HS-27A (cell line): Measurements from ENCODE around the gene POTEJ.
"Not testable (repeated sequence)": the region's sequence is repeated elsewhere in the genome, so short reads cannot be mapped to it uniquely, and the experiment has no call there.

ENCODE experiments used
- DNase-seq: peaks from one replicate; pipeline ENCODE4 v3.0.0-alpha.2; 2012; ENCODE audit warnings: low read depth, missing footprints

POTEJ gene

DNA sequence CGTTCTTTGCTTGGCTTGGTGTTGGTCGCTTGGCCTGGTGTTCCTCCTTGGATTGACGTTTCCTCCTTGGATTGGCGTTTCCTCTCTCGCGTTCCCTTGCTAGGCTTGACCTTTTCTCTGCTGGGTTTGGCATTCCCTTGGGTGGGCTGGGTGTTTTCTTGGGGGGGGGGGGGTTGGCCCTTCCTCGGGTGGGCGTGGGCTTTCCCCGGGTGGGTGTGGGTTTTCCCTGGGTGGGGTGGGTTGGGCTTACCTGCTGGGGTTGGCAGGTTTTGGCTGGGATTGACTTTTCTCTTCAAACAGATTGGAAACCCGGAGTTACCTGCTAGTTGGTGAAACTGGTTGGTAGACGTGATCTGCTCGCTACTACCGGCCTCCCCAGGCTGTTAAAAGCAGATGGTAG, at the start of gene POTEJ:
Gene POTEJ (plus strand): TSS at position 301 of the 400 bp plus-strand sequence. CDS start 93 bp downstream, at position 394.
- DNase-seq = not testable (repeated sequence)

DNA sequence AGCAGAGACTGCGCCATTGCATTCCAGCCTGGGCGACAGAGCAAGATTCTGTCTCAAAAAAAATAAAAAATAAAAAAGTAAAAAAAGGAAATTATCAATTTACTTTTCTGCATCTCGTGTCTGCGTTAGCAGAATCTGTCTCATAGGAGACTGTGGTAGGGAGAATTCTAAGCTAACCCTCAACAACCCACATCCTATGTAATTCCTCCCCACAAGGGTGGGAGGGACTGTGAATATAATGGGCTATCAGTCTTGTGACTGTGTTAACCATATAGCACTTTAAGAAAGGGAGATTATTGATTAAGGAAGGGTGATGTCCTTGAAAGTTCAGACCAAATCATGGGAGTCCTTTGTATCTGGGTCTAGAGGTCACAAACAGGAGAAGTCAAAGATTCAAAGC, 45.1 kb upstream of the POTEJ start:
- DNase-seq = not testable (repeated sequence)

DNA sequence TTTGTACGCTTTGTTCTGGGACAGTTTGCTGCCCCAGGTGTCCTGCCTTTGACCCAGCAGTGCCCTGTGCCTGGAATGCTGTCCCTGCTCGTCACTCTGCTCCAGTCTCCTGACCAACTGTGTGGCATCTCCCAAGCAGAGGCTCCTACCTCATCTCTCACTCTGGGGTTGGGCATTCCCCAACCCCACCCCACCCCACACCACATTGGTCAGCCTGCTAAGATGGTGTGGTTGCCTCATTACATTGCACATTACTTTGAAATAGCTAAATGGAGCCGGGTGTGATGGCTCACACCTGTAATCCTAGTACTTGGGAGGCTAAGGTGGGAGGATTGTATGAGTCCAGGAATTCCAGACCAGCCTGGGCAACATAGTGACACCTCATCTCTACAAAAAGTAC, 39.3 kb upstream of the POTEJ start:
- not testable (repeated sequence) for DNase-seq

DNA sequence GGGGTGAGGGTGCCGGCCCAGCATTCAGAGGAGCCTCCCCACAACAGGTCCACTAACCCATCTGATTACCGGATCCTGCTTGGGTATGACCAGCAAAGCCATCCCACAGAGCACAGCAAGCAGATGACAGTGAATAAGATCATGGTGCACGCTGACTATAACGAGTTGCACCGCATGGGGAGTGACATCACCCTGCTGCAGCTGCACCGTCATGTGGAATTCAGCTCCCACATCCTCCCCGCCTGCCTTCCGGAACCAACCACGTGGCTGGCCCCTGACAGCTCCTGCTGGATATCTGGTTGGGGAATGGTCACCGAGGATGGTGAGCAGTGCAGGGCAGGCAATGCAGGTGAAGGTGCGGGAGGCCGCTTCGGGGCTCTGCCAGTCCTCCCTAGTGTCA, 37.0 kb upstream of the POTEJ start:
- DNase-seq = not testable (repeated sequence)

DNA sequence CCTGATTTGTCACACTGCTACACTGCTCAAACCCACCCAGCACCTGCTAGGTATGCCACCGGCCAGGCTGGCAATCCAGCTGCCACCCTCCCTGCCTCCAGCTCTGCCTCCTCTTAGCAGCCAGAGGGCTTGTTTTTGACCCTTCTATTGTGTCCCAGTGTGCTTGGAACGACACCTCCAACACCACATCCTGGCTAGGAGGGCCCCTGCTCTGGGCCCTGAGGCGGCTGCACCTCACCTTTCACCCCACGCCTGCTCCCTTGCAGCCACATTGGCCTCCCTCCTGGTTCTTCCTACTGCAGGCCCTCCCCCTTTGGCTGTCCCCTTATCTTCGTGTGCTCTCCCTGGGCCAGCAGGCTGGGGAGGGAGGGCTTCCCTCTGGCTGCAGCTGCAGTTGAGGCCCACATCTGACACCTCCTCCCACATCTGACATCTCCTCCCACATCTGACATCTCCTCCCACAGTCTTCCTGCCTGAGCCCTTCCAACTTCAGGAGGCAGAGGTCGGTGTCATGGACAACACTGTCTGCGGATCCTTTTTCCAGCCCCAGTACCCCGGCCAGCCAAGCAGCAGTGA, 34.9 kb upstream of the POTEJ start:
- DNase-seq = not testable (repeated sequence)

DNA sequence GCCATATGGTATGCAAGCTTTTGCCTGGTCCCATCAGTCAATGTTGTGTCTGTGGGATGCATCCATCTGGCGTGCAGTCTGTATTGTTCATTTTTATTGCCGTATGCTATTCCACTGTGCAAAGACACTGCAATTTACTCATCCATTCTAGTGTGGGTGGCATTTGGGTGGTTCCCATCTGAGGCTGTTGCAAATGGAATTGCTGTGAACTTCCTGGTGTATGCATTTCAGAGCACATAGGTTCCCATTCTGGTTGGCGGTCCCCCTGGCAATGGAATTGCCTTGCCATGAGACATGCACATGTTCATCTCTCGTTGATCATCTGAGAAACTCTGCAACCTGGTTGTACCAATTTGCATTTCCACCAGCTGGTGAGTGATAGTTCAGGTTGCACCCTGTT, 33.7 kb upstream of the POTEJ start:
- DNase-seq = not testable (repeated sequence)

DNA sequence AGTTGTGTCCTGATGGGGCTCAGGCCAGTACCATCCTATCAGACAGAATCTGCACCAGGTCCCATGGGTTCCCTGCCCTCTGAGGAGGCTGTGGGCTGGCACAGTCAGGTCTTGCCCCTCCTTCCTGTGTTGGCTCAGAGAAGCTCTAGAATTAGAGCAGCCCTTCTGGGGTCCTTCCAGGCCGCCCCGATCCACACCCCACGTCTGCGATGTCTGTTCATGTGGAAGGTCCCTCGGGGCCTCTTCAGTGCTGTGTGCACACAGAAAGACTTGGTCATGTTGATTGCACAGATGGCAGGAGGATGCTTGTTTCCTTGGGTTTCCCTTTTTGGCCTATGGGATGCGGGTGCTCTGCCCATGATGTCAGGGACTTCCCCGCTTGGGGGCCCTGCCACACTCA, 32.1 kb upstream of the POTEJ start:
- DNase-seq = not testable (repeated sequence)

DNA sequence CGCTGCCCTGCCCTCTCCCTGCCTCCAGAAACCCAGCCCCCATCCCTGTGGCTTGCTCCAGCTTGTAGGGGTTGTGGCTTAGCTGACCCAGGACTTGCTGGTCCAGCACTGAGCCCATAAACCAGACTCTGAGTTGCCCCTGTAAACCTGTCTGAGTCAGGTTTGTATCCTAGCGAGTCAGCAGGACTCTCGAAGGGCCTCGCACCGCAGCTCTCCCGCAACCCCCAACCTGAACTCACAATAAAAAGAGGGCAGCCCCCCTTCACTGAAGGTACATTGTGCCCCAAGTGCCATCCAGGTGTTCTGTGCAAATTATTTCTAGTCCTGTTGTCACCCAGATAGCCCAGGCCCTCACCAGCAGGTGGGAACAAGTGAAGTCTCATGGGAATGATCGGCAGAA, 29.7 kb upstream of the POTEJ start:
- not testable (repeated sequence) for DNase-seq

DNA sequence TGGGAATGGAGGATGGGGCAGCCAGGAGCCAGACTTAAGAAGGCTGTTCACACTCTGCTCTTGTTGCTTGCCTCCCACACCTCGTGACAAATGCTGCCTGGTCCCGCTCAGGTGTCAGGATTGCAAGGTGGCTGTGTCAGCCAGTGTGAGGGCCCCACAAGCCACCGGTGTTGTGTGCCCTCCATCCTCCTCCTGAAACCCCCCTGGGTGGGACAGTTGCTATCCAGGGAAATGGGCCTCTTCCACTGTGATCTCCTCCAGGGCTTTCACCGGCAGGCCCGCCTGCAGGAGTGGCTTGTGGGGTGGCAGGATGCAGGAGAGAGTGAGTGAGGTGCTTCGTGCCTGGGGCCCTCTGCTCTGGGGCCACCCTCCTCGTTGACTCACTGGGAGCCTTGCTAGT, 28.3 kb upstream of the POTEJ start:
- not testable (repeated sequence) for DNase-seq

DNA sequence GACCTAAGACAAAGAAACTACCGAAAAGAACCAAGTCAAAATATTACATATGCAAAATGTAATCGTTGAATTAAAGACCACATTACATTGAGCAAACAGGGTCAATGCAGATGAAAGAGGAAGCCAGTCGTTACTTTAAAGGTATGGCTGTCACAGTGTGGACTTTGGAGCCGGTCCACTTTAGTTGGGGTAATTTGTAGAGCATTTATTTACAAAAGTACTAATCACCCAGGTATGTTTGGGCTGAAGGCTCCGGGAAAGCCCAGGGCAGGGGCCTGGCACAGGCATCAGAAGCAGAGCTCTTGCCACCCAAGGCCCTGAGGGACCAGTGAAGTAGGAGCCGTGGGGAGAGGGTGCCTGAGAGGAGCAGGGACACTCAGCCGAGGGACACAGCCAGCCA, 27.7 kb upstream of the POTEJ start:
- not testable (repeated sequence) for DNase-seq

DNA sequence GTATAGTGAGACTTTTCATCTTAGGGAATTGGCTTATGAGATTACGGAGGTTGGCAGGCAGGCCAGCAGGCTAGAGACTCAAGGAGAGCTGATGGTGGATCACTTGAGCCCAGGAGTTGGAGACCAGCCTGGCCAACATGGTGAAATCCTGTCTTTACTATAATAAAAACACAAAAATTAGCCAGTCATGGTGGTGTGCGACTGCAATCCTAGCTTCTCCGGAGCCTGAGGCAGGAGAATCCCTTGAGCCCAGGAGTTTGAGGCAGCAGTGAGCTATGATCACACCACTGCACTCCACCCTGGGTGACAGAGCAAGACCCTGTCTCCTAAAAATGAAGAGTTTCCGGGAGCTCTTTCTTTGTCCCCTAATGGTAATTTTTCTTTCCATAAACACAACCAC, 26.5 kb upstream of the POTEJ start:
- DNase-seq = not testable (repeated sequence)

DNA sequence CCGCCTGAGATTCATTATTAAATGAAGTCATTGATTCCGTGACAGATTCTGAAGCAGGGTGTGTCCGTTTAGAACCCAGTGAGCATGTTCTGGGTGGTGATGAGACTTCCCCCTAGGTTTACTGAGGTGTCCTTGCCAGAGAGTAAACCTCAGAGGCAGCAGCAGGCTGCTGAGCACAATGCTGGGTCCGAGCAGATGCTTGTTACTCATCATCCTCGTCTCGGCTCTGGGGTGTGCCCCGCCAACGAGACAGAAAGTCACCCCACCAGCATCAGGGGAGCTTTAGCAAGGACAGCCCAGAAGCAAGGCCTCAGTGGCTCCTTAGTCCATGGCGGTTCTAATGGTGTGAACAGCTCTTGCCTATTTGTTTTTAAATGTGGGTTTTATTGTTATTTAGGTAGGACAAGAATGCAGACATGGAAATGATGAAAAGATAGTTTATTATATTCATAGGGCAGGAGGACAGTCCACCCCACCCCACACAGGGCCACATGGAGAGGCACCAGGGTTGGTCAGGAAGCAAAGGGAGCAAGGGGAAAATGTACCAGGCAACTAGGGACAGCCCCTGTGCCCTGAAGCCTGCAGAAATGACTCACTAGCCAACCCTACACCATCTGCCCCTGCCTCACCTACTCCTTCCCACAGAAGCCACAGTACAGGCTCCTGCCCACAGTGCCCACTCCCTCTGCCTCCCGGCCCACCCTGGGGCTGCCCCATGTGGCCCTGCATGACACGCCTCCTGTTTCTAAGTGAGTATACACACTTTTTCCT, 22.4 kb upstream of the POTEJ start:
- DNase-seq = not testable (repeated sequence)

DNA sequence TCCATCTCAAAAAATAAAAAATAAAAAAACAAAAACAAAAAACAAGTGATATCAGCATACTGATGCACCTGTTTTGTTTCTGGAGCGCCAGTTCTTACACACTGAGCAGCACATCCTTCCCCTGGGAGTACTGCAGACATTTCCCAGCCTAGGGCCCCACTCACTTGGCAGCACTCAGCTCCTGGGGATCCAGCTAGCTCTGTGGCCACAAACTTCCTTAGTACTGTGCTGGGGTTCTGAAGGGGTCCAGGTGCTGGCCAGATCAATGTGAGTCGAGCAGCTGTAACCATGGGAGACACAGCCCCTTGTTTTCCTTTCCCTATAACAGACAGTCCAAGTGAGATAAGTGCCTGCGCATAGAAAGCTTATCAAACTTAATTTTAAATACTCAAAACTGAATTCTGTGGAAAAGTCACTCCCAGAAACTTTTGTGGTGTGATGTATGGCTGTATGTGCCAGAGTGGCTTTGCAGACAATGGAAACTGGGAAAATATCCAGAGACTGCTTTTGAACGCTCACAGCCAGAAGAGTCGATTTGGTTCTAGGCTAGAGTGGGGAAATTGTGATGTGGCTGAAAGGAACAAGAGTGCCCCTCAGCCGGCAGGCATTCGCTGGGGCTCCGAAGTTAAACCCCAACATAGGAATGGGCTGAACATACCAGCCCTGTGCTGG, 20.9 kb upstream of the POTEJ start:
- not testable (repeated sequence) for DNase-seq

DNA sequence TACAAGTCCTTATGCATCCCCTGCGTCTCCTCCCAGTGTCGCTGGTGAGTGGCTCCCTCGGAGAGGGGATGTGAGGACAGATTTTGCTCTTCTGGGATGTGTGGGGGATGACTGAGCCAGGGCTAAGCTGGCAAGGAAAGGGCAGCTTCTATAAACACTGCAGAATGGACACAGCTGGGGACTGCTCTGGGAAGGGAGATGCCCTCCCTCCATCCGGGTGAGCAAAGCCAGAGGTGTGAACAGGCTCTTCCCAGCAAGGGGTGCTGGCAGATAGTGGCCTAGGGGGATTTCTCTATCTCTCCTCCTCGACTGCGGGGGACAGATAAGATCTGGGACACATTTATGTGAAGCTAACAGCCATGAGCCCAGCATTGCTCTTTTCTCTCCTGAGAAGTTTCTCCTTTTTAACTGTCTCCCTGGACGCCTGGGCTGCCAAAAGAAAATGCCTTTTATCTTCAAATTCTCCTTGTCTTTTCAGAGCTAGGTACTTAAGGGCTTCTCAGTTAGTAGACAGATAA, 20.3 kb upstream of the POTEJ start:
- DNase-seq = not testable (repeated sequence)

DNA sequence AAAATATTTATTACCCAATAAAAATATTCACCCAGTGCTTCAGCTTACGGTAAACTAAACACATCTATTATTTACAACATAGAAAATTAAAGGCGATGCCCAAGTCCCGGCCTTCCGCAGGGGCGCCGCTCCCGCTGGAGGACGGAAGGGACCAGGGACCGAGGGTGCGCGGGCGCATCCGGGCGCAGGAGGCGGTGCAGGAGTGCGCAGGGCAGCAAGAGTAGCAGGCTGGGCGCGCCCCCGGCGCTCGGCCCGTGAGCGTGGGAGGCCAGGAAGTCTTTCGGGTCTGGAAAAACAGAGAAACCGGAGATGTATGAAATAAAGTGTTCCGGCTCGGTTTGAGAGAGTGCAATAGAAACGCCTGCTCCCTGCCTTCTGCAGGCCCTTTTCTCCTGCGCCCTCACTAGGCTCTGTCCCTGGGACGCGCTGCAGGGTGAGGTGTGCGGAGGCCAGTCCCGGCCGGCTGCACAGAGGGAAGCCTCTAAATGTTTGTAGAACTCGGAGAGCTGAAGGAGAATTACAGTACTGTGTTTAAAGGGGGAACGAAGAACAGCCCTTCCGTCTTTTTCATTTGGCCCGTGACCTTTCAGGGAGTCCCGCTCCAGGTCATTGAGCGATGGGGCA, 18.3 kb upstream of the POTEJ start:
- not testable (repeated sequence) for DNase-seq

DNA sequence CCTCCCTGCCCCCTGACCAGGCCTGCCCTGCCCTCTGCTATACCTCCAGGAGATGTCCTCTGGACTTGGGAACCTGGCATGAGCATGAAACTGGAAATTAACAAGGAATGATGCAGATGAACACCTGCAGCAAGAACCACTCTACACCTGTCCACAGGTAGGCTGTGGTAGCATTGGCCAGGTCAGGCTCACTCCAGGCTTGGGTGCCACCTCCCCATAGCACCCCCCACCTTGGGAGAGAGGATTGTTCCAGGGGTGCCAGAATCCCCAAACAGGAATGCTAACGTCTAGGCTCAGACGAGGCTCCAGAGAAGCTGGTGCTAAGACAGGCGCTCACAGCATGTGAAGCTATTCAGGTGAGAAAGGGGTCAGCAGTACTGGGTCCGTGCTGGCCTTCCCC, 17.2 kb upstream of the POTEJ start:
- not testable (repeated sequence) for DNase-seq

DNA sequence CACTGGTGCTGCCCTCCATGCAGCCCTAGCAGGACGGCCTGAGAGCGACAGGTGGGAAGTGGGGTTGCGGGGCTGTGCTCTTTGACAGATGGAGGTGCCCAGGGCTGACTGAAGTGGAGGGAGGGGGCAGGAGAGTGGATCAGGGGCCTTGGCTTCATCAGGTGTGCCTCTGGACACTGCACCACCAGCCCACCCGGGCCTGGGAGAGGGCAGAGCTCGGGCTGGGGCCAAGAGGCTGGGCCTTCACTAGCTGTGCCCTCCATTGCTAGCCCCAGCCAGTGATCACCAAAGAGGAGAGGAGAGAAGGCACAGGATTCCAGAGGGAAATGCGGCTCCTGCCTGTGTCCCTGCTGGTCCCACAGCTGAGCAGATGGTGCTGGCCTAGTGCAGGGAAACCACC, 14.5 kb upstream of the POTEJ start:
- not testable (repeated sequence) for DNase-seq

DNA sequence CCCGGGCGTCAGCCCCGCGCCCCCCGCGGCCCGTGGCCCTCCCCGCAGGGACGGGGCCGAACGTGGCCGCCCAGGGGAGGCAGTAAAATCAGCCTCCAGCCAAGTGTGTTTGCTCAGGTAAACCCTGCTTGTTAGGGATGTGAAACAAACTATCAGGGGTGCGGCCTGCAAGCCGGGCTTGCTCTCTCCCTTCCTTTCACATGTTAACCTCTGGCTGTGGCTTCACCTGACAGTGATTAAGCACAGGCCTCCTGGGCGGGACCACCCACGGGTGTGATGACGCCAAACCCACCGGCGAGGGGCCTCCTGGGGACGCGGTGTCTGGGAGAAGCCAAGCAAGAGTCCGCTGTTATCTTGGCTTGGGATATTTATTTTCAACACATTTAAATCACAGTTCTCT, 13.2 kb upstream of the POTEJ start:
- DNase-seq = not testable (repeated sequence)

DNA sequence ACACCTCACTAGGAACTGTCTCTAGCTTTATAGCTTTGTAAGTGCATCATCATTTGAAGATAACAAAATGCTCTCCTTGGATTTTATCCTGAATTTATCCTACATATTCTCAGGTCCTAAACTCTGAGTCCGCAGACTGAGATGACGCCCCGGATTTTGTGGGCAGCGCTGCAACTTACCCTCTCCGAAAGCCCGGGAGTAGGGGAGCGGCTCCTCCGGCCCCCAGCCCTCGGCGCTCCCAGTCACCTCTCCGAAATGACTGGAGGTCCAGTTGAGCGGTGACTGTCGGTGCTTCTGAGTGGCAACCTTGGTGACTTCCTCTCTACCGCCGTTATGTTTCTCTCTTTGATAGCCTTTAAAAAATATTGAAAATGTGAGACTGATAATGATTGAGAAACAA, 12.8 kb upstream of the POTEJ start:
- not testable (repeated sequence) for DNase-seq

DNA sequence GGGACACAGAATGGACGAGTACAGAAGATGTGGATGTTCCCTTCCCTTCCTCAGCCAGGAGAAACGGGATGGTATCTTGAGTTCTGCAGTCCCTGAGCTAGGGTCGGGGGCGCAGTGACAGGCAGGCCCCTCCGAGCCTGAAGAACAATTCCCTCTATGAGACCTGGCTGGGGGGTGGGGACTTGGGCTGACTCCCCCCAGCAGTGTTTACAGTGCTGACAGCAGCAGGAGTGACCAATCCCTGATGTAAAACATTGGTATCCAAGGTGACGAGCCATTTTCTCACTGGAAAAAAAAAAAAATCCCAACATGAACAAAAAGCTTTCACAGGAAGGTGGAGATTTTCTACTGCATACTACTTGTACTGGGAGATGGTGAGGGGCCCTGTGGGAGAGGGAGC, 11.8 kb upstream of the POTEJ start, which contains the start of gene CFC1:
Gene CFC1 (minus strand): TSS at position 183 of the 400 bp plus-strand sequence. CDS start 288 bp downstream, outside the sequence.
- not testable (repeated sequence) for DNase-seq

DNA sequence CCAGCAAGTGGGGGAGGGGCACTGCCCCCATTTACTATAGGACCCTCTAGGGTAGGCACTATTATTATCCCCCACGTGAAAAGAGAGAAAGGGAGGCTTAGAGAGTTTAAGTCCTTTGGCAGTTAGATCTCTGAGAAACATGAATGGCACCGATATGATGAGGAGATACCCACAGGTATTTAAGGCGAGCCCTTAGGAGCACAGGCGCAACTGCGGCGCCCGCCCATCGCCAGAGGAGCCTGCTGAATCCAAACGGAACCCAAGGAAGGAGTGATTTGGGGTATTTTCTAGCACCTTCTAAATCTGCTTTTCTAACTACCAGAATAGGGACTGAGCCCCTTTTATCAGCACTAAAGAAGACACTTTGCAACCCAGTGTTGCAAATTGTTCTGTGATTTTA, 11.3 kb upstream of the POTEJ start:
- DNase-seq = not testable (repeated sequence)

DNA sequence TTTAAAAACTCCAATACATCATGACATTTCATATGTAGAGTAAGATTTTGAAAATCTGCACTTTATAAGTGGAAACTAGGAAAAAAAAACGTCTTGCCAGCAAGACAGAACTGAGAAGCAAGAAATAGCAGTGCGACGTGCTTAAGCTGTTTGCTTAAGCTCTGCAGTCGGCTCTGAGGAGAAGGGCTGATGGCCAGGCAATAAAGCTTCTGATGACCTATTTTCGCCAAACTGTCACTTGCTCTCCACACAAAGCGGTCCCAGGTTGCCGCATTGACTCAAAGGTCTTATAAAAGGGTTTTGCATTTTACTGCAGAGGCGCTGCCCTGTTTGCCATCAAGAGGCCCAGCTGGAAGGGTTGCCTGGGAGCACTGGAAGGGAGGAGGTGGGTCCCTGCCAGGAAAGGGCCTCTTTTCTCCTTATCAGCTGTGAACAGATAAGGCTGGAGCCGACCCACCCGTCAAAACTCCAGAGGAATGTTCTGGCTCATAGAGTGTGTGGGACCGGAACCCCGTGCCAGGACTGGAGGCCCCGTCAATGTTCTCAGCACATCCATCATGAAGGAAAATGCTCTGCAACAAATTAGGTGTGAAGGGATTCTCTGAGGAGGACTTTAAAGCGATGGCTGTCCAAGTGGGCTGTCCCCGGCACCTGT, 9.5 kb upstream of the POTEJ start:
- not testable (repeated sequence) for DNase-seq
